ENCODE measurements around the gene TTLL9. TPM values are rescaled to one million over a fixed set of nuclear protein-coding genes. Genes with fewer than 3 reads are reported as not detected.

Gene TTLL9
- total RNA-seq, 6 donors from 2014 or later: 0.31 to 20.7 (median 4.4) TPM

GRCh38 chr20:31988430-31989015, 118.1 kb downstream of the TTLL9 start:
- H3K4me3 ChIP-seq: no peak overlapping the region
- no peaks in the 10 kb centered on the region for H3K9me3 ChIP-seq
- TF ChIP-seq POLR2AphosphoS5 (IDR thresholded peaks at IDR 0.05): no peak
- no peak for TF ChIP-seq EP300 (IDR thresholded peaks at IDR 0.05)
- no peak for TF ChIP-seq CTCF (IDR thresholded peaks at IDR 0.05)
- TF ChIP-seq POLR2A (IDR thresholded peaks at IDR 0.05): no peak
- H3K4me1 ChIP-seq: no peaks in the 10 kb centered on the region
- ATAC-seq (ENCODE audit: low FRiP score in 2 of 2) (no peak), DNase-seq (no peak)
- no peaks in the 10 kb centered on the region for H3K27me3 ChIP-seq
- 84 to 94% methylated on average over 5 of the region's 5 CpGs for WGBS, 2 donors
- no peaks in the 10 kb centered on the region for H3K36me3 ChIP-seq
- H3K27ac ChIP-seq: no peak overlapping the region

GRCh38 chr20:31989030-31989645, 118.7 kb downstream of the TTLL9 start:
- no peaks in the 10 kb centered on the region for H3K27me3 ChIP-seq
- 72 to 76% methylated on average over 8 of the region's 8 CpGs for WGBS, 2 donors
- H3K4me1 ChIP-seq: no peaks in the 10 kb centered on the region
- no peaks in the 10 kb centered on the region for H3K9me3 ChIP-seq
- H3K4me3 ChIP-seq: no peak overlapping the region
- H3K27ac ChIP-seq: no peak overlapping the region
- ATAC-seq (ENCODE audit: low FRiP score in 2 of 2) (no peak), DNase-seq (no peak)
- H3K36me3 ChIP-seq: no peaks in the 10 kb centered on the region
- TF ChIP-seq POLR2A (IDR thresholded peaks at IDR 0.05) (no peak), CTCF (IDR thresholded peaks at IDR 0.05) (no peak), EP300 (IDR thresholded peaks at IDR 0.05) (no peak), POLR2AphosphoS5 (IDR thresholded peaks at IDR 0.05) (no peak)

GRCh38 chr20:31990641-31991338, 120.4 kb downstream of the TTLL9 start:
- ATAC-seq (ENCODE audit: low FRiP score in 2 of 2) (peak in 1 of 2 donors; percentile 22), DNase-seq (no peak)
- Histone ChIP-seq H3K27me3 (peaks cover 0 to 7% (median 3%) of the 10 kb centered on the region in 4 donors), H3K9me3 (no peaks in the 10 kb centered on the region), H3K27ac (no peak overlapping the region), H3K4me3 (no peak overlapping the region), H3K36me3 (no peaks in the 10 kb centered on the region), H3K4me1 (peaks cover 0 to 6% (median 2%) of the 10 kb centered on the region in 4 donors)
- TF ChIP-seq CTCF (IDR thresholded peaks at IDR 0.05) (no peak), POLR2A (IDR thresholded peaks at IDR 0.05) (no peak)
- 64 to 81% methylated on average over 4 to 6 of the region's 6 CpGs for WGBS, 2 donors

- ATAC-seq (ENCODE audit: low FRiP score in 2 of 2) (no peak), DNase-seq (no peak)
- H3K4me1 ChIP-seq: peaks cover 0 to 6% (median 2%) of the 10 kb centered on the region in 4 donors
- H3K9me3 ChIP-seq: no peaks in the 10 kb centered on the region
- H3K27me3 ChIP-seq: peaks cover 0 to 7% (median 3%) of the 10 kb centered on the region in 4 donors
- H3K36me3 ChIP-seq: no peaks in the 10 kb centered on the region
- no peak overlapping the region for H3K27ac ChIP-seq
- H3K4me3 ChIP-seq: no peak overlapping the region
- TF ChIP-seq CTCF (IDR thresholded peaks at IDR 0.05) (no peak), POLR2A (IDR thresholded peaks at IDR 0.05) (no peak), POLR2AphosphoS5 (IDR thresholded peaks at IDR 0.05) (no peak), EP300 (IDR thresholded peaks at IDR 0.05) (no peak)
- 64 to 78% methylated on average over 1 of the region's 1 CpG for WGBS, 2 donors
These were observed 120.9 kb downstream of the TTLL9 start for GRCh38 chr20:31991339-31991705.

Data from upper lobe of left lung (tissue), 6 donors.